H1 (cell line): ENCODE data around the gene GP5. TPM values are rescaled to one million over a fixed set of nuclear protein-coding genes. Genes with fewer than 3 reads are reported as not detected.

Source experiments
- CTCF ChIA-PET: fragments of 300-600 bp; sonication (Branson Sonifier 250); formaldehyde crosslinking; loops from one replicate; lab custom pipeline; 2021; ENCODE audit not compliant: partially characterized antibody; lab: Charles Lee
- POLR2A ChIA-PET: fragments of 300-600 bp; sonication (Branson Sonifier 250); formaldehyde crosslinking; loops from one replicate; lab custom pipeline; 2021; ENCODE audit warnings: inconsistent platforms; ENCODE audit not compliant: partially characterized antibody; lab: Charles Lee
- DNase-seq, 2 experiments: peaks; one replicate each; pipeline versions ENCODE4 v3.0.0 to v3.0.0-alpha.2; 2010 to 2022; ENCODE audit warnings: low spot score in 2 of 2, low read depth in 1 of 2, mixed read lengths in 1 of 2
- FAIRE-seq: peaks from 2 replicates; lab custom pipeline; 2011; peaks lifted over from hg19 to GRCh38; lab: Jason Lieb, UNC
- H2AFZ ChIP-seq: 2 replicates; pipeline ENCODE4 v1.8.1; 2012; ENCODE audit warnings: low read length, inconsistent platforms
- H2AK5ac ChIP-seq: 2 replicates; pipeline ENCODE4 v1.6.1; 2013; ENCODE audit warnings: low read depth, low read length
- H2BK120ac ChIP-seq: replicated peaks from 2 replicates; pipeline ENCODE3; 2013; ENCODE audit warnings: low read depth, low read length, inconsistent platforms
- H2BK12ac ChIP-seq: 2 replicates; pipeline ENCODE4 v1.6.1; 2013; ENCODE audit warnings: low read depth, low read length
- H2BK15ac ChIP-seq: 2 replicates; pipeline ENCODE4 v1.6.1; 2013; ENCODE audit warnings: low read length
- H2BK20ac ChIP-seq: 2 replicates; pipeline ENCODE4 v1.6.1; 2013; ENCODE audit warnings: low read length
- H2BK5ac ChIP-seq: 2 replicates; pipeline ENCODE4 v1.6.1; 2013; ENCODE audit warnings: low read depth, low read length
- H3K14ac ChIP-seq: 2 replicates; pipeline ENCODE4 v1.6.1; 2013; ENCODE audit warnings: inconsistent platforms; ENCODE audit not compliant: insufficient read length
- H3K18ac ChIP-seq: 2 replicates; pipeline ENCODE4 v1.6.1; 2013; ENCODE audit warnings: low read length; ENCODE audit errors: extremely low read depth
- H3K23ac ChIP-seq: 2 replicates; pipeline ENCODE4 v1.6.1; 2013; ENCODE audit warnings: inconsistent platforms; ENCODE audit not compliant: insufficient read length
- H3K23me2 ChIP-seq: 2 replicates; pipeline ENCODE4 v1.6.1; 2013; ENCODE audit warnings: low read depth, low read length
- H3K27ac ChIP-seq: 2 replicates; pipeline ENCODE4 v1.6.1; 2011; ENCODE audit warnings: low read depth, low read length, inconsistent platforms
- H3K27me3 ChIP-seq, 4 experiments: replicated peaks in 1 of 4; 1 replicate in 1 of 4; 2 replicates in 3 of 4; pipeline versions ENCODE4 v1.6.1 to v1.8.1; 2011 to 2013; ENCODE audit warnings: low read length in 3 of 4, mild to moderate bottlenecking in 3 of 4, inconsistent platforms in 2 of 4, mixed read lengths in 2 of 4, moderate library complexity in 1 of 4; ENCODE audit not compliant: control insufficient read depth in 3 of 4, insufficient read depth in 3 of 4; ENCODE audit errors: extremely low read depth in 1 of 4
- H3K36me3 ChIP-seq, 4 experiments: 2 replicates each; pipeline versions ENCODE4 v1.6.1 to v1.8.1; 2011 to 2013; ENCODE audit warnings: mild to moderate bottlenecking in 4 of 4, low read length in 3 of 4, moderate library complexity in 2 of 4, control low read depth in 1 of 4, inconsistent platforms in 1 of 4; ENCODE audit not compliant: insufficient read depth in 4 of 4, control insufficient read depth in 2 of 4
- H3K4ac ChIP-seq: replicated peaks from 2 replicates; pipeline ENCODE3; 2013; ENCODE audit warnings: low read length, low read depth, mixed read lengths, inconsistent platforms; ENCODE audit not compliant: insufficient read length
- H3K4me1 ChIP-seq, 4 experiments: replicated peaks in 1 of 4; 1 replicate in 1 of 4; 2 replicates in 3 of 4; pipeline versions ENCODE4 v1.6.1 to v1.8.1; 2011 to 2013; ENCODE audit warnings: low read length in 3 of 4, inconsistent platforms in 2 of 4, mixed read lengths in 1 of 4; ENCODE audit not compliant: insufficient read depth in 4 of 4, control insufficient read depth in 3 of 4
- H3K4me2 ChIP-seq, 2 experiments: 2 replicates each; pipeline versions ENCODE4 v1.6.1 to v1.8.1; 2011 to 2013; ENCODE audit warnings: low read depth in 2 of 2, low read length in 2 of 2, control low read depth in 1 of 2, inconsistent platforms in 1 of 2, mild to moderate bottlenecking in 1 of 2; ENCODE audit not compliant: insufficient read depth in 1 of 2
- H3K4me3 ChIP-seq, 4 experiments: fragments of 200-600, 300-600 bp in 1 of 4; sonication (generic), shearing (Covaris generic), sonication (Bioruptor Twin) in 1 of 4; 2 replicates each; pipeline versions ENCODE4 v1.5.1 to v1.8.1; 2011 to 2016; ENCODE audit warnings: low read length in 4 of 4, low read depth in 3 of 4, control low read depth in 2 of 4, inconsistent platforms in 2 of 4, mild to moderate bottlenecking in 2 of 4, mixed read lengths in 1 of 4, moderate library complexity in 1 of 4; ENCODE audit not compliant: insufficient read depth in 2 of 4; ENCODE audit errors: extremely low read depth in 1 of 4
- H3K56ac ChIP-seq: replicated peaks from 2 replicates; pipeline ENCODE3; 2013; ENCODE audit warnings: low read depth, mild to moderate bottlenecking, mixed read lengths, low read length, inconsistent platforms; ENCODE audit not compliant: insufficient read length
- H3K79me1 ChIP-seq: 2 replicates; pipeline ENCODE4 v1.6.1; 2013; ENCODE audit warnings: low read depth, low read length, control low read depth
- H3K79me2 ChIP-seq, 2 experiments: 2 replicates each; pipeline versions ENCODE4 v1.6.1 to v1.8.1; 2012 to 2013; ENCODE audit warnings: low read length in 2 of 2, mild to moderate bottlenecking in 2 of 2, inconsistent platforms in 1 of 2; ENCODE audit not compliant: insufficient read depth in 2 of 2, control insufficient read depth in 1 of 2
- H3K9ac ChIP-seq, 4 experiments: replicated peaks in 1 of 4; 1 replicate in 1 of 4; 2 replicates in 3 of 4; pipeline versions ENCODE4 v1.6.1 to v1.8.1; 2011 to 2013; ENCODE audit warnings: low read depth in 3 of 4, low read length in 3 of 4, control low read depth in 2 of 4, mild to moderate bottlenecking in 2 of 4, moderate library complexity in 2 of 4, inconsistent platforms in 1 of 4; ENCODE audit errors: extremely low read depth in 1 of 4
- H3K9me3 ChIP-seq, 2 experiments: 2 replicates each; pipeline versions ENCODE4 v1.6.1 to v1.8.1; 2012 to 2013; ENCODE audit warnings: mild to moderate bottlenecking in 2 of 2, moderate library complexity in 2 of 2, control low read depth in 1 of 2, inconsistent platforms in 1 of 2, low read depth in 1 of 2, low read length in 1 of 2, mixed read lengths in 1 of 2; ENCODE audit not compliant: insufficient read depth in 2 of 2
- H4K20me1 ChIP-seq, 2 experiments: replicated peaks in 1 of 2; 2 replicates each; pipeline versions ENCODE3 to v1.8.1; 2011 to 2013; ENCODE audit warnings: inconsistent platforms in 2 of 2, low read length in 2 of 2, mild to moderate bottlenecking in 1 of 2; ENCODE audit not compliant: insufficient read depth in 2 of 2, control insufficient read depth in 1 of 2
- H4K5ac ChIP-seq: 2 replicates; pipeline ENCODE4 v1.6.1; 2013; ENCODE audit warnings: low read length, low read depth, mixed read lengths, inconsistent platforms; ENCODE audit not compliant: insufficient read length
- H4K8ac ChIP-seq: 2 replicates; pipeline ENCODE4 v1.8.0; 2013; ENCODE audit warnings: mild to moderate bottlenecking, moderate library complexity, low read length, inconsistent platforms; ENCODE audit not compliant: insufficient read depth; ENCODE audit errors: extremely low read depth
- H4K91ac ChIP-seq: replicated peaks from 2 replicates; pipeline ENCODE3; 2013; ENCODE audit warnings: low read length, mixed read lengths, inconsistent platforms; ENCODE audit not compliant: insufficient read length
- CBX5 ChIP-seq: fragments of 300-800, 300-1000 bp; sonication (generic); IDR thresholded peaks from 2 replicates; pipeline ENCODE4 v1.7.1; 2016; ENCODE audit warnings: antibody characterized with exemption, low read length, low read depth
- CHD1 ChIP-seq: IDR thresholded peaks from 2 replicates; pipeline ENCODE4 v1.6.1; 2012; ENCODE audit warnings: low read depth, low read length, improper control_type of control experiment
- EP300 ChIP-seq, 2 experiments: IDR thresholded peaks; 1 replicate in 1 of 2; 2 replicates in 1 of 2; pipeline ENCODE4 v1.6.1; 2011 to 2012; ENCODE audit warnings: low read depth in 2 of 2, low read length in 2 of 2, mild to moderate bottlenecking in 2 of 2, borderline replicate concordance in 1 of 2, inconsistent platforms in 1 of 2, moderate library complexity in 1 of 2
- FOSL1 ChIP-seq: IDR thresholded peaks from 2 replicates; pipeline ENCODE4 v1.6.1; 2011; ENCODE audit warnings: mild to moderate bottlenecking, low read depth, low read length, moderate library complexity; ENCODE audit not compliant: insufficient read depth
- HDAC2 ChIP-seq, 2 experiments: fragments of 300-600 bp in 1 of 2; sonication (generic) in 1 of 2; IDR thresholded peaks; 2 replicates each; pipeline ENCODE4 v1.6.1; 2011 to 2012; ENCODE audit warnings: low read depth in 2 of 2, low read length in 2 of 2, mild to moderate bottlenecking in 2 of 2, moderate library complexity in 2 of 2, borderline replicate concordance in 1 of 2, inconsistent platforms in 1 of 2
- JUND ChIP-seq: IDR thresholded peaks from 2 replicates; pipeline ENCODE4 v1.6.1; 2011; ENCODE audit warnings: mild to moderate bottlenecking, improper control_type of control experiment, low read length
- KDM1A ChIP-seq: fragments of 200-600, 300-600 bp; sonication (generic); IDR thresholded peaks from 2 replicates; pipeline ENCODE4 v1.7.1; 2016; ENCODE audit warnings: mild to moderate bottlenecking, low read length, borderline replicate concordance
- POLR2A ChIP-seq, 2 experiments: IDR thresholded peaks; 1 replicate in 1 of 2; 2 replicates in 1 of 2; pipeline ENCODE4 v1.6.1; 2011; ENCODE audit warnings: low read depth in 2 of 2, low read length in 2 of 2, mild to moderate bottlenecking in 2 of 2; ENCODE audit errors: control extremely low read depth in 1 of 2
- RBBP5 ChIP-seq: IDR thresholded peaks from 2 replicates; pipeline ENCODE4 v1.7.1; 2012; ENCODE audit warnings: low read depth, mild to moderate bottlenecking, inconsistent platforms, low read length, moderate library complexity, borderline replicate concordance
- RFX5 ChIP-seq: IDR thresholded peaks from 2 replicates; pipeline ENCODE4 v1.6.1; 2011; ENCODE audit warnings: low read depth, low read length, improper control_type of control experiment, borderline replicate concordance
- SP1 ChIP-seq: IDR thresholded peaks from 2 replicates; pipeline ENCODE4 v1.6.1; 2011; ENCODE audit warnings: low read depth, low read length
- YY1 ChIP-seq: IDR thresholded peaks from 2 replicates; pipeline ENCODE4 v1.6.1; 2011; ENCODE audit warnings: low read depth, mild to moderate bottlenecking, low read length
- ZNF274 ChIP-seq: IDR thresholded peaks from 2 replicates; pipeline ENCODE4 v1.7.0; 2012; ENCODE audit warnings: low read length, borderline replicate concordance; ENCODE audit errors: extremely low read depth
- WGBS, 2 experiments: shearing (Covaris generic) in 1 of 2; methylation state at CpG; one replicate each; pipeline versions ENCODE4 v1.1.6 to v1.1.7; 2013 to 2015; ENCODE audit warnings: low lambda C conversion rate in 2 of 2, mixed read lengths in 2 of 2, inconsistent platforms in 1 of 2, low coverage in 1 of 2, missing lambda C conversion rate in 1 of 2; ENCODE audit not compliant: insufficient replicate concordance in 2 of 2, insufficient coverage in 1 of 2, insufficient read length in 1 of 2; ENCODE audit errors: extremely low coverage in 1 of 2, missing lambda C conversion rate in 1 of 2; 5-methylcytosine and 5-hydroxymethylcytosine counted together
- polyA plus RNA-seq, 7 experiments: library from polyadenylated mRNA; depleted of rRNA in 3 of 7; stranded (reverse) in 5 of 7; unstranded in 2 of 7; fragments of >200 nt in 5 of 7; fragments of 200-250 nt in 2 of 7; gene quantifications; 1 replicate in 5 of 7; 2 replicates in 1 of 7; 4 replicates in 1 of 7; pipeline versions ENCODE4 v1.2.1 to v1.2.3, GENCODE V29; 2011 to 2013; ENCODE audit warnings: missing spikeins in 2 of 7, mixed read lengths in 2 of 7
- total RNA-seq: library from RNA; stranded (reverse); fragmentation: NEBNext Ultra II Directional; extraction: Animal tissue kit (Norgen Biotek cat#: 25700); gene quantifications from 2 replicates; pipeline ENCODE4 v1.2.1, GENCODE V29; 2021
- TF ChIP-seq, protein P1 (sequence below): IDR thresholded peaks from 2 replicates; pipeline ENCODE4 v1.6.1; 2011; ENCODE audit warnings: low read depth, mild to moderate bottlenecking, low read length; ENCODE audit not compliant: insufficient read depth

GP5 gene
- total and polyA plus RNA-seq, 2 of the 8 experiments (the other 6 are each of a cell fraction or from before 2014, with no cell fraction given): 0.13 to 0.14 TPM

DNA sequence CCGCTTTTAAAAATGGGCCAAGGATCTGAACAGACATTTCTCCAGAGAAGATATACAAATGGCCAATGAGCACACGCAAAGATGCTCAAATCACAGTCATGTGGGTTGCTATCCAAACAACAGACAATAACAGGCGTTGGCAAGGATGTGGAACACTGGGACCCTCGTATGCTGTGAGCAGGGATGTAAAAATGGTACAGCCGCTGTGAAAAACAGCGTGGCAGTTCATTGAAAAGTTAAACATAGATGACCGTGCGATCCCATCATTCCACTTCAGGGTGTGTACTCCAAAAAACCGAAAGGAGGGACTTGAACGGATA lies 22.9 kb downstream of the GP5 start:
- peak overlapping the region; percentile 25; the same call in 1 of the 2 replicates for H3K18ac ChIP-seq
- peaks cover 0 to 16% (median 6%) of the 10 kb centered on the region in 4 experiments; a peak in 6 of 7 replicates for H3K4me1 ChIP-seq
- H4K5ac ChIP-seq: no peak overlapping the region
- H4K20me1 ChIP-seq: no peaks in the 10 kb centered on the region
- no peak overlapping the region for H4K91ac ChIP-seq
- H2BK120ac ChIP-seq: no peak overlapping the region
- H2AK5ac ChIP-seq: peak overlapping the region; percentile 33; the same call in 1 of the 2 replicates
- FAIRE-seq (no peak), DNase-seq (no peak)
- H3K14ac ChIP-seq: no peak overlapping the region
- no peak overlapping the region for H3K56ac ChIP-seq
- POLR2A ChIA-PET: no interaction called here
- peak overlapping the region; percentile 66; the same call in 1 of the 2 replicates for H2AFZ ChIP-seq
- H2BK5ac ChIP-seq: no peak overlapping the region
- H3K79me2 ChIP-seq: no peaks in the 10 kb centered on the region
- H3K36me3 ChIP-seq: no peaks in the 10 kb centered on the region
- 0 out of 2 replicates have a peak overlapping the region, but pooled peaks have one; percentile 83 for H2BK15ac ChIP-seq
- 0 out of 7 replicates have a peak, but pooled peaks cover 0 to 2% (median 0%) of the 10 kb centered on the region in 4 experiments for H3K27me3 ChIP-seq
- H3K9ac ChIP-seq: no peak overlapping the region
- no peak overlapping the region for H3K4ac ChIP-seq
- H2BK12ac ChIP-seq: 0 out of 2 replicates have a peak overlapping the region, but pooled peaks have one; percentile 12
- no peaks in the 10 kb centered on the region for H3K23me2 ChIP-seq
- CTCF ChIA-PET: no interaction called here
- H3K23ac ChIP-seq: no peak overlapping the region
- no peak overlapping the region for H3K4me3 ChIP-seq
- no peak overlapping the region for H3K27ac ChIP-seq
- WGBS, 2 experiments: 94% methylated on average over 10 of the region's 10 CpGs; no CpG with 5 or more reads in 1 of the 2 experiments
- no peaks in the 10 kb centered on the region for H3K9me3 ChIP-seq
- H3K4me2 ChIP-seq: no peak overlapping the region; a peak in 2 of 4 replicates
- H4K8ac ChIP-seq: no peak overlapping the region
- H2BK20ac ChIP-seq: no peak overlapping the region
- no peaks in the 10 kb centered on the region for H3K79me1 ChIP-seq
- TF ChIP-seq KDM1A (no peak), EP300 (IDR thresholded peaks at IDR 0.05; ENCODE audit: borderline replicate concordance in 1 of 2, low read depth in 2 of 2, low read length in 2 of 2) (no peak), ZNF274 (no peak), RBBP5 (no peak), POLR2A (IDR thresholded peaks at IDR 0.05; ENCODE audit: control extremely low read depth in 1 of 2, low read depth in 2 of 2, low read length in 2 of 2) (no peak), HDAC2 (IDR thresholded peaks at IDR 0.05; ENCODE audit: borderline replicate concordance in 1 of 2, low read depth in 2 of 2, low read length in 2 of 2) (no peak), JUND (no peak), FOSL1 (no peak), SP1 (no peak), YY1 (no peak), RFX5 (no peak), CHD1 (no peak), CBX5 (no peak)
- TF ChIP-seq, protein P1, sequence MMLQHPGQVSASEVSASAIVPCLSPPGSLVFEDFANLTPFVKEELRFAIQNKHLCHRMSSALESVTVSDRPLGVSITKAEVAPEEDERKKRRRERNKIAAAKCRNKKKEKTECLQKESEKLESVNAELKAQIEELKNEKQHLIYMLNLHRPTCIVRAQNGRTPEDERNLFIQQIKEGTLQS: no peak
